HG02973 (cell line): ENCODE data around the gene FAM111A.
"Not testable (repeated sequence)": the region's sequence is repeated elsewhere in the genome, so short reads cannot be mapped to it uniquely, and the experiment has no call there.

Experiments
- ATAC-seq: cut with Tn5 transposase; IDR thresholded peaks from one replicate; pipeline ENCODE4 v1.9.1; 2021; ENCODE audit warnings: moderate library complexity; ENCODE audit not compliant: unreplicated experiment

FAM111A gene, protein sequence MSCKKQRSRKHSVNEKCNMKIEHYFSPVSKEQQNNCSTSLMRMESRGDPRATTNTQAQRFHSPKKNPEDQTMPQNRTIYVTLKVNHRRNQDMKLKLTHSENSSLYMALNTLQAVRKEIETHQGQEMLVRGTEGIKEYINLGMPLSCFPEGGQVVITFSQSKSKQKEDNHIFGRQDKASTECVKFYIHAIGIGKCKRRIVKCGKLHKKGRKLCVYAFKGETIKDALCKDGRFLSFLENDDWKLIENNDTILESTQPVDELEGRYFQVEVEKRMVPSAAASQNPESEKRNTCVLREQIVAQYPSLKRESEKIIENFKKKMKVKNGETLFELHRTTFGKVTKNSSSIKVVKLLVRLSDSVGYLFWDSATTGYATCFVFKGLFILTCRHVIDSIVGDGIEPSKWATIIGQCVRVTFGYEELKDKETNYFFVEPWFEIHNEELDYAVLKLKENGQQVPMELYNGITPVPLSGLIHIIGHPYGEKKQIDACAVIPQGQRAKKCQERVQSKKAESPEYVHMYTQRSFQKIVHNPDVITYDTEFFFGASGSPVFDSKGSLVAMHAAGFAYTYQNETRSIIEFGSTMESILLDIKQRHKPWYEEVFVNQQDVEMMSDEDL

DNA sequence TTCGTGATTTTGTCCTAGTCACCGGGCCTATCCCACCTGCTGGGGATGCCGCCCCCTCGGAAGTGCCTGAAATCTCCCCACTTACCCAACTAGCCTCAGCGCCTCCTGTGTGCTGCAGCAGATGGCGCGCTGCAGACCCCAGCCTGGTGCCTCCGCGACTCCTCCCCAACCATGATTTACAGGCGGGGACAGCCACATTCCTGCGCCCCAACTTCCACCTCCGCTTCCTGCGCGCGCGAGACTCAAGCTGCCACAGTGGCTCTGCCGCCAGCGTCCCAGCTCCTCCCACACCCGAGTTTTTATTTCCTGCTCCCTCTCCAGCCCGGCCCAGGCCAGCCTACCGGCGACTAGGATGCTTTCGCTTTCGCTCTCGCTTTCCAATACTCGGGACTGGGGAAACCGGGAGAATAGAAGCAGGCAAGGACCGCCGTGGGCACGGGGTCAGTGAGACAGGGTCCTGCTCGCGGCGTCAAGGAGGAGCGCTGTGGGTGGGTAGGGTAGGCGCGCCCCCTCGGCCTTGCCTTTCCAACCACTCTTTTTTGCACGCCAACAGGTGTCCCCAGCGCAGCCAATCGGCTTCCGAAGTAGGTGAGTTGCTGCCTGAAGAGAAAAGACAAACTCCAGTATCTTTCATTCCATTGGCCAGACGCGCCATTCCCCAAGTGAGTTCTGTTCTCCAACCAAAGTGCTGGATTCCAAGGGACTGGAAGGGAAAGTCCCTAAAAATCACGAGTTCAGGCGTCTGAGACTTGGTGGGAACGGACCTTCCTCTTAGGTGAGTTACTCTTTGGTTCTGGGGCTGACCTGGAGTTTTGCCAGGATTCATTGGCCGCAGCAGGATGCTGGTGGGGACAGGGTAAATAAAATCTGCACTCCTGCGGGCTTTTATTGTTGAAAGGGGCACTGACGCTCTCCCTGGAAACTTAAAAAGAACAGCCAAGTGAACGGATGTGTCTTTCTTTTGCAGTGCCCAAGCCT lies at the start of gene FAM111A:
Gene FAM111A, plus strand, starts transcription at position 327 of the 978 bp plus-strand sequence. CDS start 6,017 bp downstream, outside the sequence.
- peak; percentile 57 for ATAC-seq

DNA sequence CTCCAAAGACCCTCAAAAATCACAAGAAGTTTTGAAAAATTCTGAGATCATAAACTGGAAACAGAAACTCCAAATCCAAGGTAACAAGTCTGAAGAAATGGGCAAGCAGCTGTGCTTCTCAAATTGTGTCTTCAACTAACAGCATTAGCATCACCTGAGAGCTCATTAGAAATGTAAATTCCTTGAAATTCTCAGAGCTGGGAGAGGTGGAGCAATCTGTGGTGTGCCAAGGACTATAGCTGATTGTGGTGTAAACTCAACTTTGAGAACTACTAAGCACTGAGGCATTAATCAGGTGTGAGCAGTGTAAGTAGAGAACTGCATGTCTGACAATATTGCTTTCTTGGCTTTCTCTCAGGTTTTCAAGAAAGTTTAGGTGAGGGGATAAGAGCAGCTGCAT lies 49.1 kb upstream of the FAM111A start:
- ATAC-seq, result not testable (repeated sequence)

DNA sequence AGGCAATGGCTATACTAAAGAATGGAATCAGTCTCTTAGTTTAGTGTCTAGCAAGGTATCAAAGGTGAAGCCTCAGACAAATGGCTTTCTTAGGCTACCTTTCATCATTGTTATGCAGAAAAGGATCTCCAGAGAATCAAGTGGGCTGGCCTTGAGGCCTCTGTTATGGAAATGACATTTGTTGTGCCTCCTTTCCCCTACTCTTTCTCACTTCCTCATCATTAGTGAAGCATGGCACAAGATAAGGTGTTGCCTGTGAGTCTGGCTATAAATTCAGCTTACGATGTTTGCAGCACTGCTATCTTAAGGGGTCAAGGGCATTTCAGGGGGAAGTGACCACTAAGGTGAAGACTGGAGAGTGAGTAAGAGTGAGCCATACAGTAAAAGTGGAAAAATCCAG lies 47.4 kb upstream of the FAM111A start:
- peak; percentile 72 for ATAC-seq

DNA sequence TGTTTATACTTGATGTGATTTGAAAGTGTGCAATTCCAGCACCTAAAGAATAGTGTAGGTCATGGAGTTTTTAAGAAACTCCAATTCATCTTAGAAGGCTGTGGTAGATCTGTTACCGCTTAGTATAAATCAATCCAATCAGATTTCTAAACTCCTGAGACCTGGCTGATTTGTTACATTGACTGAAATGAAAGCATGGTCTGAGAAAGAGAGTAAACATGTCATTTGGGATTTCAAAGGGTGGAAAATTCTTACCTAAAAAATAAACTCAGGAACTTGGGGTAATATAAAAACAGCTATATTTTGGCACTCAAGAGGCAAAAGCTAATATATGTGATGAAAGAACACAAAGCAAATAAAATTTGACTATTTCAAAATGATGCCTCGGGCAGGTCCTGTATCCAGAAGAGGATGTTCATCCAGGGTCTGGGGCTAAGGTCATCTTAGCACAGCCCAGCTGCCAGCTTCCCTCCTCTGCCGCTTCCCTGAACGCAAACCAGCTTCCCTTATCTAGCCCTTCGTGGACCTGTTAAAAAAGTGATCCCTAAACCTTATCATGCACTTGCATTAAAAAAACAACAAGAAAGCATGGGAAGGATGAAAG lies 46.6 kb upstream of the FAM111A start:
- not testable (repeated sequence) for ATAC-seq

DNA sequence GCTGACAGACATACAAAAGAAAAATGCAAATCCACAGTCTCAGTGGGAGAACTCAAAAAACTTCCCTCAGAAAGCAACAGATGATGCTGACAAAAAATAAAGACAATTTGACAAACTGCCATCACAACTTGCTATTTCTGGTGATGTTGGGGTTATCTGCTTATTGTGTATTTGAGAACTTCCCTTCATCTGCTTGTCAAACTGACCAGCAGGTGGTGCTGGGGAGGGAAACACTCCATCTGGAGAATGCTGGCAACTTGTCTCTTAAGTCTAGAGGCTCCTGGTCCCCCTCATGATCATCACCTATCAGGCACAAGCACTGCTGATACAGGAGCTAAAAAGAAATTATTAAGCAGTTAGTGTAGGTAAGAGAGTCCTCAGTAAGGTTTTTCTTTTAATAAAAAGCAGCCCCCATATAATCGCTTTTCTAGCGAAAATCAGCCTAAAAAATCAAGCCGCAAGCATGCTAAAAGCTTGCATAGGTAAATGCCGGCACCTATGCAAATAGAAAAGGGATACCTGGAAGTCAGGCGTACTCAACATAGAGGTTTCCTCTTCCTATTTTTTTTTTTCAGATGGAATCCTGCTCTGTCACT lies 45.4 kb upstream of the FAM111A start:
- ATAC-seq, result no peak

DNA sequence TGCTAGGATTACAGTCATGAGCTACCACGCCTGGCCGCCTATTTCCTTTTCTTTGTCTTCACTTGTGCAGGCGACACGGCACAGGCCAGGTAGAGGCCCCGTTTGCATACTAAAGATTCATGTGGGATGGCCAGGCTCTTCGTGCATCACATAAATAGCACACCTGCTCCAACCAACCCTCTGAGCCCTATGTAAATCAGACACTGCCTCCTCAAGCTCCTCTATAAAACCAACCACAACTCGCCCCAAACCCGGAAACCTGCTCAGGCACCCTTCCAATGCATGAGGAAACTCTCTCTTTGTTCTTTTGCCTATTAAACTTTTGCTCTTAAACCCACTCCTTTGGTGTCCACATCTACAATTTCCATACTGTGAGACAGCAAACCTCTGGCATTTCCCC lies 44.7 kb upstream of the FAM111A start:
- ATAC-seq, result not testable (repeated sequence)

DNA sequence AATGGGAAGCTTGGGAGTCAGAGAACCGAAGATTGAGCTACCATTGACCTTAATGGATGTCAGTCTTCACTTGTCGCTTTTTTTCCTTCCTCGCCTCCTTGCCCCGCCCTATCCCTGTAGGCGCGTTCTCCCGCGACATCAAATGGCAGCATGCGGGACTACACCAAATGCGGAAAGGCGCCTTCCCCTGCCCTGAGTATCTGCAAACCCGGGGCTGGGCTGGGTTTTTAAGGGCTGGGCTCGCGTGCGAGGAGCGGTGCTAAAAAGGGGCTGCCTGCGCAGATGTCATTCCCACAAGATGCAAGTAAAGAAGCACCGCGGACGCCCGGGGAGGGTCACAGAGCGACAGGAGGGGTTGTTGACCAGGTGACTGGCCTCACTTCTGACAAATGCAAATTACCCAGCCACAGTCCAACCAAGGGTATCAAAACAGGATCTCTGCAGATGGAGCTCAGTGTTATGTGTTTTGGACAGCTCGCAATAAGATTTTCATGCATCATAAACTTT lies 40.3 kb upstream of the FAM111A start:
- ATAC-seq, result peak; percentile 71

DNA sequence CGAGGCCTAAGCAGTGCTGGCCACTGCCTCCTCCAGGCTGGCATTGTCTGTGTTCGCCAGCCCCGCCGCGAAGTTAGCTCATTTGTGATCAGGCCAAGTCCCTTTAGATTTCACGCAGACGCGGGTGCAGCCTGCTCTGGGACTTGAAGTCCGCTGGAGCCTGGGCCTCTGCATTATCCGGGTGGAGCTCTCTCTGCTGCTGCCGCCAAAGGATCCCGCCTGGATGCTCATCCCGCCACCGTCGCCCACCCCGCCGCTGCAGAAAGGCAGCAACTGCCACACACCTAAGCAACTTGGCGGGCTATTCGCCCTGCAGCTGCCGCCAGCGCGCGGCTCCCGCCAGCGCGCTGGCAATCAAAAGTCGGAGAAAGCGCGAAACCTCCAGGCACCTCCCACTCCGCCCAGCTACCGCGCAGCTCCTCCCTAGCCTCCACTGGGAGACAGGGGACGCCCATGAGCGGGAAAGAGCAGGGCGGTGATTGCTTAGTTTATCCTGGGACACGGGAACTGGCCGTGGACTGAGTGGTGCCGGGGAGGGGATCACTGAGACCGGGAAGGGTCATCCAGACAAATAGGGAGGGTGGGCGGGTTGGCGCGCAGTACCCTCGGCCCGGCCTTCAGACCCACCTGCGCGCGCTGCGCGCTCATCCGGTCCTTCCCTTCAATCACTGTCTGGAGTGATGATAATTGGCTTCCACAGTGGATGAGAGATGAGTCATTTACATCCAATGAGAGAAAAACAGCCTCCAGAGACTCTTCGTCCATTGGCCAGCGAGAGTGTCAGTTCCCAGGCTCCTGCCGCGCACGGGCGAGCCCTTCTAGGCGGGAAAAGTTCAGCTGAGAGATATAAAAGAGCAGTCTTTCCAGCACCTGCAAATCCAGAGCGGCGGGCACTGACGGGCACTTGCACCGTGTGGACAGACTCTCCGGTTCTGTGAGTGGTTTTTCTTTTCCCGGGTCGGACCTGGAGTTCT lies 36.0 kb upstream of the FAM111A start, which contains the start of gene FAM111B:
Gene FAM111B, plus strand, starts transcription at position 875 of the 974 bp plus-strand sequence. CDS start 2,389 bp downstream, outside the sequence.
- ATAC-seq, result peak; percentile 68

DNA sequence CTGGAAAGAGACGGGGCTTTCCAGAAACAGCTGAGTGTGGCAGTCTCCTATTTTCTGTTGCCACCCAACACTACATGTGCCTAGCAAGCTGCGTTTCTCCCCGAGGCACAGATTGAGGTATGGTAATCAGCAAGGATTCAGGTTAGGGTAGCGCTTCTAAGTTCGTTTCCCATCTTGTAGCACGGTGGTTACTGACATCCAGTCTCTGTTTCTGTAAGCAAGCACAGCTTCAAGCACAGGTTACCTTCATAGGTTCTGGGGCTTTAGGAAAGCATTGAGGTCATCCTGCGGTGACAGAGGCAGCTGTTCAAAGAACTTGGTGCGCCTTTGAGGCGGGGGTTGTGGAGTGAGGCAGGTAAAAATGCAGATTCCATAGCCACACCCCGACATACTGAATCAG lies 34.9 kb upstream of the FAM111A start:
- ATAC-seq, result peak; percentile 34

DNA sequence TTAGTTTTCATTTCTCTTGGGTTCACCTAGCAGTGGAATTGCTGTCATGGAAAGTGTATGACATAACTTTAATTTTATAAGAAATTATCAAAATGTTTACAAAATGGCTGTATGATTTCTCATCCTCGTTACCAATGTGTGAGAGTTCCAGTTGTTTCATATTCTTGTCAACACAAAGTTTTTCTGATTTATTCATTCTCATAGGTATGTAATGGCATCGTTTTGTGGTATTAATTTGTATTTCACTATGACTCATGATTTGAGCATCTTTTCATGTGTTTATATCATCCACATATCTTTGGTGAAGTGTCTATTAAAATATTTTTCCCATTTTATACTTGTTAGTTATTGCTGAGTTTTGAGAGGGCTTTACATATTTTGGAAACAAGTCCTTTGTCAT lies 30.2 kb upstream of the FAM111A start:
- no peak for ATAC-seq

DNA sequence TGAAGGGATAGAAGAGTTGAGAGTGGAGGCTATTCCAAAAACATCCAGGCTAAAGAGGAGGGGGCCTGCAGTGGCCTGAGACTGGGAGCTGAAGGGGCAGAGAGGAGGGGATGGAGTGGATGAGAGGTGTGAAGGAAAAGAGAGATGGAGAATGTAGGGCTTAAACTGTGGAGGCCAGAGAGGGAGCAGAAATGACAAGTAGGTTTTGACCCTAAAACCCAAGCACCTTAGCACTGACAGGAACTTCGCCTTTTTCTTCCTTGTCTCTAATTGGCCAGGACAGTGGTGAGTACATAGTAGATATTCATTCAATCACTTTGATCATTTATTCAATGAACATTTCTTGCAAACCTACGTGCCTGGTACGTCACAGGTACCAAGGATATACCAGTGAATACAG lies 28.3 kb upstream of the FAM111A start:
- no peak for ATAC-seq

DNA sequence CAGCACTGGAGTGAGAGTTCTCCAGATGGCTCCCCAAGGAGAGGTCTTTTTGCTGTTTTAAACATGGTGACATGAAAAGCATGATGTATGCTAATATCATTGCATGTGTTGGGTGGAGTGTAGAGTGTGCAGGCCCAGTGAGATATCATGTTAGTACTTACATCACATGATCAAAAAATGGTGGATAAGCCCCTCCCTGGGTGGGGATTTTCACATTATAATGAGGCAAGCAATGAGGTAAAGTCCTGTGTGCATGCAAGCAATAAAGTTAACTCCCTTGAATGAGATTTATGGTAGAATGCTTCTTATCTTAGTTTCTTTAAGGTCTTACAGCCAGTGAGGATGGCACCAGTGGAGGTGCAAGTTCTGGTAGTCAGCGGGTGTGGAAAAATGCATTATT lies 27.1 kb upstream of the FAM111A start:
- no peak for ATAC-seq

DNA sequence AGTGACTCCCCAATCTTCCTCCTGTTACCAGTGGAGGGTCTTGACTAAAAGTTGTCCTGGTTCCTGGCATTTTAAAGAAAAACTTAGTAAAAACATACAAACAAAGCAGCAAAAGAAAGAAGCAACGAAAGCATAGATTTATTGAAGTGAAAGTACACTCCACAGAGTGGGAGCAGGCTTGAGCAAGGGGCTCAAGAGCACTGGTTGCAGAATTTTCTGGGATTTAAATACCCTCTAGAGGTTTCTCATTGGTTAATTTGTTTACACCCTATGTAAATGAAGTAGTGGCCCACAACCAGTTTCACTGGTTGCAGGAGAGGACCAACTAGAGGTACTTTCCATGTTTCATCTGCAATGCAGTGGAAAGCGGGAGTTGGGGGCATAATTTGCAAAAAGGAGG lies 24.9 kb upstream of the FAM111A start:
- no peak for ATAC-seq

DNA sequence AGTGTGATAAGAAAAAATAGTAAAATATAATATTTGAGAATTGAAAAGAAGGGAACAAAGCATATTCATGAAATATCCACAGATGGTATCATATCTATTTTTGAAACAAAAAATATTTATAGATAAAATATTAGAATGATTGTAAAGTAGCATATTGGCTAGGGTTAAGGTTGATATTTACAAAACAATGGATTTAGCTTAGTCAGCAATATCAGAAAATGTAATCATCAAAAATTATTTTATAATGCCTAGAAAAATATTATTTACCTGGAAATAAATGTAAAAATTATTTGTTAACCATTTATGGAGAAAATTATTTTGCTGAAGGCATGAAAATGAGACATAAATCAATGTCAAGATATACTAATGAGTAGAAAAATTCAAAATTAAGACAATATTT lies 22.8 kb upstream of the FAM111A start:
- no peak for ATAC-seq

DNA sequence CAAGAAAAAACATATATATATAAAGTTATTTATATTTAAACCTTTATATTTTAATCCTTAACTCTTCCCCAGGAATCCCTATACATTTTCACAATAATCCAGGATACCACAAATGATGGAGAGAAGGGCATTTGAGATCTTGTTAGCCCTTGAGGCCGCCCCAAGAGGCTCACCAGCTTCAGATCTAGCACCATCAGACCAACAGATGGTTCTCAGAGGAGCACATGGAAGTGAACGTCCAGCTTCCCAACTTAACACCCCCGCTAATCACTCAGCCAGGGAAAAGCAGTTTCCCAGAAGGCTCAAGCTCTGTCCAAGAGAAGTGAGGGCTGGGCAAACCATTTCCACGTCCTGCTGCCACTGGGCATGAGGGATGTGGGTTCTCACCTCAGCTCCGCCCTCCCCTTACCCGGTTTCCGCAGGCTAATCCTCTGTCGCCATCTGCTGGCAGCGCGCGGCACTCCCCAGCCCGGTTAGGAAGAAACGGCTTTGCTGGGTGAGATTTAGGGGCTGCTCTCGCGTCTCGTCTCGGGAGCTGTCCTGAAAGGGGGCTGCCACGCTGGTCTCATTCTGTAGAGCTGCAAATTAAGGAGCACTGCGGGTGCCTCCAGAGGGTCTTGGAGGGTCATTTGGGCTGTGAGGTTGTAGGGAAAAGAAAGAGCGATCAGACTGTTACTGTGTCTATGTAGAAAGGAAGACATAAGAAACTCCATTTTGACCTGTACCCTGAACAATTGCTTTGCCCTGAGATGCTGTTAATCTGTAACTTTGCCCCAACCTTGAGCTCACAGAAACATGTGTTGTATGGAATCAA lies 6.8 kb upstream of the FAM111A start:
- peak; percentile 88 for ATAC-seq

DNA sequence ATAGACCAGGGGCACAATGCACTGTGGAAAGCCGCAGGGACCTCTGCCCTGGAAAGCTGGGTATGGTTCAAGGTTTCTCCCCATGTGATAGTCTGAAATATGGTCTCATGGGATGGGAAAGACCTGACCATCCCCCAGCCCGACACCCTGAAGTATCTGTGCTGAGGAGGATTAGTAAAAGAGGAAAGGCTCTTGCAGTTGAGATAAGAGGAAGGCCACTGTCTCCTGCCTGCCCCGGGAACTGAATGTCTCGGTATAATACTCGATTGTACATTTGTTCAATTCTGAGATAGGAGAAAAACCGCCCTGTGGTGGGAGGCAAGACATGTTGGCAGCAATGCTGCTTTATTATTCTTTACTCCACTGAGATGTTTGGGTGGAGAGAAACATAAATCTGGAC lies 6.1 kb upstream of the FAM111A start:
- not testable (repeated sequence) for ATAC-seq

DNA sequence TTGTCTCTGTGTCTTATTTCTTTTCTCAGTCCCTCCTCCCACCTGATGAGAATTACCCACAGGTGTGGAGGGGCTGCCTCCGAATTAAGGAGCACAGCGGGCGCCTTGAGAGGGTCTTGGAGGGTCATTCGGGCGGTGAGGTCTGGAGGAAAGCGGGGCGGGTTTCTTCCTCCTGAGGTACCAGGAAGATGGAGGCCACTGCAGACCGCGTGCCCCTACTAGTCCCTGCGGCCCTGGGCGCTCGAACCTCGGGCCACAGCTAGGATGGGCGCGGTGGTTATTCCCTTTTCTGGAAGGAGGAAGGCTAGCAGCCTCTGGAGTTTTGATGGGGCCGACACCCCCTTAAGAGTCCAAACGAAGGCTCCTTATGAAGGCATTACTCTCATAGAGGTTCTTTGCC lies 5.5 kb upstream of the FAM111A start:
- no peak for ATAC-seq

DNA sequence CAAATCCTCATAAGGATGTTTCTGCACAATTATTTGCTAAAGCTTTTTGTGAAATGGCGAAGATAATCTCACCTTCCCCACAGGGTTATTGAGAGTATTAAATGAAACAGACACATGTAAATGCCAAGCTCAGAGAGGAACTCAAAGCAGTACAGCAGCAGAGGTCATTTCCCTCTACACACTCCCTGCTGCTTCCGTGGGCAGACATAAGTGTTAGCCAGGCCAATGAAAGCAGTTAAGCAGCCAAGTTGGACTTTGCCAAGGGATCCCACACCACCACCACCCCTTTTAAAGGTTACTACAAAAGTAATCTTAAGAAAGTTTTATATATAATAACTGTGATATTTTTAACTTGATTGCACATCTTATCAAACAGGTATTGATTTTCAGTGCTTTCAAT lies 4.0 kb upstream of the FAM111A start:
- ATAC-seq, result no peak
